GM18502 (cell line): ENCODE results near the gene CYFIP1.
A peak's percentile ranks its signal among the peaks of the same experiment; 100 is the strongest.

Experiments
- ATAC-seq: cut with Tn5 transposase; IDR thresholded peaks from one replicate; pipeline ENCODE4 v1.9.1; 2021; ENCODE audit warnings: mild to moderate bottlenecking; ENCODE audit not compliant: unreplicated experiment, poor library complexity

CYFIP1 gene

DNA sequence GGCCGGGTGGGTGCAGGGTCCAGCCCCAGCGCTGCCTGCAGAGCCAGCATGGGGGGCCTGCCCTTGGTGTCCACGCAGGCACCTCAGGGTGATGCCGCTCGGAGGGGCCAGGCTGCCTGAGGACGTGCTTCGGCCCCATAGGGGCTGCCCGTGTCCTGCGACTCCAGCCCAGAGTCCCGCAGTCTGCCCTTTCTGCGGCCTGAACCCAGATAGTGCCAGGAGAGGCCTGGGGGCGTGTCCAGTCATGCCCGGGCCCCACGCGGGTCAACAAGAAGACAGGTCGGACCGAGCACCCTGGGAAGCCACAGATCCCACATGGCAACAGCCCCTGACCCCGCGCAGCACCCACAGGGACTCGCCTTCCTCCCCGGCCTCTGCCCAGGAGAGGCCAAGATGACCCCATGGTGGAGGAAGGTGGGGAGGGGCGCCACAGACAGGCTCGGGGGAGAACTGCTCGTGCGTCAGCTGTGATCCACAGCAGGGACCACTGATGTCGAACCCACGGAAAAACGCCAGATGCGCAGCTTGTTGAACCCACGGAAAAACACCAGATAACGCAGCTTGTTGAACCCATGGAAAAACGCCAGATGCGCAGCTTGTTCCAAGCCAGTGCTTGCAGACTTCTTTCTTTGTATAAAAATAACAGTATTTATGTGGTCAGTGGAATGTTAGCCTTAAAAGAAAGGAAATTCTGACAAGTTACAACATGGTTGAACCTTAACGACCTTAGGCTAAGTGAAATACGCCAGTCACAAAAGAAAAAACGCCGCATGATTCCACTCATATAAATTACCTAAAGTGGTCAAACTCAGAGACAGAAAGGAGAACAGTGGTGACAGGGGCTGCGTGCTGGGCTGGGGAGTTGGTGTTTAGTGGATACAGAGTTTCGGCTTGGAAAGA, 28.5 kb downstream of the CYFIP1 start:
- no peak for ATAC-seq

DNA sequence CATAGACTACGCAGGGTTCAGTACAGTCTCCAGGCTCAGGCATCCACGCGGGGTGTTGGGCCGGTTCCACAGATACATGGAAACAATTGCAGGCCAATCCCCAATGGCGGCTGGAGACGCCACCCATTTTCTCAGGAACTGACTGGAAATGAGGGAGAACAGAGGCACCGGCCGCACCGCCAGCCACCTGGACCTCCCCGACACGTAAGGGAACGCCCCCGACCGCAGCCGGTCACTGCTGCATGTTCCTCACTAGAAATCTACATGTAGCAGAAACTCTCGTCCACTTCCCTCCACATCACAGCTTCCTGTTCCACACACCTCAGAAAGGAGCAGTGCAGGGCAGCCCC, 29.2 kb downstream of the CYFIP1 start:
- no peak for ATAC-seq

DNA sequence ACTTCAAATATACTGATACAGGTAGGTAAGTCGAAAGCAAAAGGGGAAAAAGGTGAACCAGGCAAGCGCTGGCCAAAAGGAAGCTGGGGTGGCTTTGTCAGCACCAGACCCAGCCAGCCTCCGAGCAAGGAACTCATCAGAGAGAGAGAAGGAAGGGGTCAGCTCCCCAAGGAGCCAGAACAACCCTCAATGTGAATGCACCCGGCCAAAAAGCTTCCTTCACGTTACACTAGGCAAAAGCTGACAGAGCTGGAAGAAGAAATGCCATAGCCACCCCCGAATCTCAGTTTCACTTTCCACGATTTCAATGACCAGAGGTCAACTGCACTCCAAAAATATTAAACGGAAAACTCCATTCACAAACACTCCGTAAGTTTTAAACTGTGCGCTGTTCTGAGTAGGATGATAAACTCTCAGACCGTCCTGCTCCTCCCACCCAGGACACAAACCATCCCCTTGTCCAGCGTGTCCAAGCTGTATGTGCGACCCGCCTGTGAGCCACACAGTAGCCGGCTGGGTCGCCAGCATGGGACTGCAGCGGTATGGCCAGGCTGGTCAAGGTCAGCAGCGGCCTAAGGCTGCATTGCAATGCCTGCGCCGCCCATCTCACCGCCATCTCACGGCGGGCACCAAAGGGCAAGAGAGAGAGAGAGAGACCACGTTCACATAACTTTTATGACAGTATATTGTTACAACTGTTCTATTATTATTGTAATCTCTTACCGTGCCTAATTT, 29.7 kb downstream of the CYFIP1 start:
- ATAC-seq, result no peak

DNA sequence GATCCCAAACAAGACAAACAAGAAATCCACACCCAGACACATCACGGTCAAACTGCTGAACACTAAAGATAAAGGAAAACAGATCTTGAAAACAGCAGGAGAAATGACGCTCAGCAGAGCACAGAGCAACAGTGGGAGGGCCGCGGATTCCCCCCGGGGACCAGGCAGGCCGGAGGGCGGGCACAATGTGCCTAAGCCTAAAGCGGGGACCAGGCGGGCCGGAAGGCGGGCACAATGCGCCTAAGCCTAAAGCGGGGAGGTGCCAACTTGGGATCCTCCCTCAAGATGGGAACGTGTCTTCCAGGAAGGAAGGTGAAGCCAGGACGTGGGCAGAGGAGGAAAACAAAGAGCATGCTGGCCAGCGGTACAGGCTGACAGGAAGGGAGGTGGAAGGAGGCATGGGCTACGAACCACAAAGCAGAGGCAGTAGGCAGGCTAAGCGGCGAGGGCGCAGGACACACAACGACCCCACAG, 31.1 kb downstream of the CYFIP1 start:
- peak; percentile 94 for ATAC-seq

DNA sequence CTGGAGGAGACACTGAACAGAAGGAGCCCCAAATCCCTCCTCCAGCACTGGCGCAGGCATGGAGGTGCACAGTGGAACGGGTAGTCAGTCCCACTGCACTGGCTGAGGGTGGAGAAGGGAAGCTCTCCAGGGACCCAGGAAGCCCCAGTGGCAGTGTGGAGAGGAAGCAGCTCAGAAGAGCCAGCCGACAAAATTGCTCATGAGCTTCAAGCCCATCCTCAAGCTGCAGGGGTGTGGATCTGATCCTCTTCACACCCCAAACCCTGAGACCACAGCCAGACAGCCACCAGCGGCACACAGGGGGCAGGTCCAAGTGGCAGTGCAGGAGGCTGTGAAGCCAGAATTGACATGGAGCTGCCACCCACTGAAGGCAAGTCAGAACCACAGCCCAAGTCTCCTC, 32.1 kb downstream of the CYFIP1 start:
- ATAC-seq, result no peak

DNA sequence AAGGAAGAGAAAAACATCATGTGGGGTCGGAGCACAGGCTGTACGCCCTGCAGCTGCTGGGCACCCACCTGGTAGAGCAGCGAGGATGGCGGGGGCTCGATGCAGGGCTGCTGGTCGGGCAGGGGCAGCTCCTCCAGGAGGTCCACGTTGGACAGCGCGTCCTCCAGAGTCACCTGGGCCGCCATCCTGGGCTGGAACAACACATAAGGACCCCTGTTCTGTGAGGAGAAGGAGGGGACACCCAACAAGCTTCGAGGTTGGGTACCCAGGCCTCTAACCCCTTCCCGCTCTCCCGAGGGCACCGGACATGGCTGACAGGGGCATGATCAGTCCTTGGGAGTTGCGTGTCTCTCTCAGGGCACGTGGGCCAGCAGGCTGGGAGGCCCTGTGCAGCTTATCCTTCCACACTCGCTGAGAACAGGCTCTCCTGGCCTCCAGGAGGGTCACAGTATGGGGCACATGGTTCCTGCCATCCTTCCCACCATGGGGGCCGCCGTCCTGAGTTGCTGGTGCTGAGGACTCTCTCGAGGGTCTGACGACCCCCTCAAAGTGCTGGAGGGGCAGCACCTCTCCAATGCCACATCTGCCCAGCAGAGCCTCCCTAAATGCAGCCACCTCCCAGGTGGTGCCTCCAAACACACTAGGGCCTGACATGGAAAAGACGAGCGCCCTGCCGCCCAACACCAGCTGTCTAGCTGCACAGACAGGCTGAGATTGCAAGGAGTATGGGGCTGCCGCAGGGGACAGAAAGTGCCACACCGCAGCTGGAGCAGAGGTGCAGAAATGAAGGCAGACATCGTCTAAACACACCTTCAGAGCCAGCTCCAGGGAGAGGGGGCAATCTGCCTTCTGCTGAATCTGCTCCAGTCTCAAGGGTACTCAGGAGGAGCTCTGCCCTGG, 32.8 kb downstream of the CYFIP1 start:
- no peak for ATAC-seq

DNA sequence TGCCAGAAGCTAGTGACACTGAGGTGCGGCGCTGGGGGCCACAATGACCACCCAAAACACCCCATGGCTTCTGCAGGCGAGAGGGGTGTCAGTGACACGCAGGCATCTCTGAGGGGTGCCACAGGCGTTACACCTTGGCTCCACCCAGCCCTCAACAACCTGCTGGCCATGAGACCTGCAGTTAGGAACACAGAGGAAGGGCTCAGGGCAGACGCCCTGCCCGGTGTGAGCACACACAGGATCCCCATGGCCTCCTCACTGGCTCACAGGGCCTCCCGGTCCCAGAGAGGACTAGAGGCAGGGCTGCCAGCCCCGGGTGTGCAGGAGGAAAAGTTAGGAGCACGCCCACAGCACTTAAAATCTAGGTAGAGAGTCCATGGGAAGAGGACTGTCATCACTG, 35.1 kb downstream of the CYFIP1 start:
- no peak for ATAC-seq

DNA sequence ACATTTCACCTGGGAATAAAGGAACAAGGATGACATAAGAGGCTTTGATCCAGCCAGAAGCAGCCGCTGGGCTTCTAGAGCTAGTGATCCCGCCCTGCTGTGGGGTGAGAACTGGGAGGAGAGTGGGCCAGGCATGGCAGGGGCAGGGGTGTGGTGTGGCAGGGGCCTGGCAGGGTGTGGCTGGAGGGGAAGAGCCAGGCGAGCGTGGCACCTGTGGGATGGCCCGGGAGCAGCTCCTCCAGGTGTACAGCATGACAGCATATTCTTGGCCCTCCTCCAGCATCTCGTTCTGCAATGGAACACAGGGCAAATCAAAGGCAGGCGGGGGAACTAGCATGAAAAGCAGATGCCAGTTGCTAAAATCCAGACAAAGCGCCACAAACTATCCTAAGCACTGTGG, 35.5 kb downstream of the CYFIP1 start:
- no peak for ATAC-seq

DNA sequence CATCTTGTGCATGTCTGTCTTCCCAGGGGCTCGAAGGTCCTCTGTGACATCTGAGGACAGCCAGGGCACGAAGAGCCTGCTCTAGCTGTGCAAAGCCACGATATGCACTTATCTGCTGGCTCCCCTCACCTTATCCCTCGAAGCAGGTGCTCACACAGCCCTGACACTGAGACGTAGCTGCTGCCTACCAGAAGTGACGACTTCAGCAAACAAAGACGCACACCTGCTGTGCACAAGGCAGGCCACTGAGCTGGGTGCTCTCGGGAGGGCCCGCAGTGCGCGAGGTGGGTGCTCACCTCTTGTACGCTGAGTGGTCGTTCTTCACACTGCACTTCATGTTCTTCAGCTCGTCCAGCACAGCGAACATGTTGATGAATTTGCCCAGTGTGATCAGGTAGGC, 37.3 kb downstream of the CYFIP1 start:
- no peak for ATAC-seq

DNA sequence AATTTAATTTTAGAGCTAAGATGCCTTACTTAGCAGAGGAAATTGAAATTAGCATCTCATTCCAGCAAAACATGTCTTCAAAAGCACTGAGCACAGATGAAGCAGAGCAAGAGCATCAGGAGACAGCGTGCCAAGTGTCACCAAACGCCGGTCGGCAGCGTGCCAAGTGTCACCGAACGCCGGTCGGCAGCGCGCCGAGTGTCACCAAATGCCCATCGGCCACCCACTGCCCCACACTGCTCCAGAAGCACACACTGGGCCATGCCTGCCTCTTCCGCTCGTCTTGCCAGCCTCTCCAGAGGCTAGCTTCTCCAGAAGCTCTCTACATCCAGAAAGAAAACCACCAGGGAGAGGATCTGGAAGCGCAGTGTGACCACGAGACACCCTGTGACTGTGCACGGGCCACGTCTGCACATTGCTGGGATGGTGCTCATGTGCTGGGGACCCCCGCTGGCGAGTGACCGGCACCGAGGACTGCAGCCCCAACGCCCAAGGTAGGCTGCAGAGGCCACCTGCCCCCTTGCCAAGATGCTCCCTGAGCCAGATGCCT, 37.8 kb downstream of the CYFIP1 start:
- no peak for ATAC-seq

DNA sequence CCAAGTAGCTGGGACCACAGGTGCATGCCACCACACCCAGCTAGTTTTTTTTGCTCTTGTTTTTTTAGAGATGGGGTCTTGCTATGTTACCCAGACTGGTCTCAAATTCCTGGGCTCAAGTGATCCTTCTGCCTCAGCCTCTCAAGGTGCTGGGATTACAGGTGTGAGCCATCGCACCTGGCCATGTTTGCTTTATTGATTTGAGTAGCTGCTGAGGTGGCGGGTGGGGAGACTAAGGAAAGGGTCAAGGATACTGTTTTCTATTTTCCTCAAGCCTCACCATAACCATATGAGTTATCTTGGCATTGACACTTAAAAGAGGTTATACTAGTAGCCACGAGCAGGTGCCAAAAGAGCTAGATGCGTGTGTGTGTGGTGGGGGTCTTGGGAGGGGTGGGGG, 39.0 kb downstream of the CYFIP1 start:
- no peak for ATAC-seq

DNA sequence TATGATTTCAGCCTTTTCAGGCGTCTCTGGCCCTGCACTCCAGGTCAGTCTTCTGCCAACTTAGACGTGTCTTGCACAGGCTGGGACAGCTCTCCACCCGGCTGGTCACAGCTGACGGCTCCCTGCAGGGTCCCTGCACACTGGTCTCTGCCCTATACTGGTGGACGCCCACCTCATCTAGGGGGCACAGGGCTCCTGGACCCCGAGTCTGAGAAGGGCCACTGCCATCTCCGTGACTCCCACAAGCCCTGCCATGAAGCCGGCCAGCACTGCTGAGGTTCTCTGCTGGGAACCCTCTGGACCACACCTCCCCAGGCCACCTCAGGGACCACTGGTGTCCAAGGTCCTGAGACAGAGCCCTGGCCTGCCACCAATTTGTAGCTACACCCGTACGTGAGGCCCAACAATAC, 40.5 kb downstream of the CYFIP1 start:
- ATAC-seq, result no peak

DNA sequence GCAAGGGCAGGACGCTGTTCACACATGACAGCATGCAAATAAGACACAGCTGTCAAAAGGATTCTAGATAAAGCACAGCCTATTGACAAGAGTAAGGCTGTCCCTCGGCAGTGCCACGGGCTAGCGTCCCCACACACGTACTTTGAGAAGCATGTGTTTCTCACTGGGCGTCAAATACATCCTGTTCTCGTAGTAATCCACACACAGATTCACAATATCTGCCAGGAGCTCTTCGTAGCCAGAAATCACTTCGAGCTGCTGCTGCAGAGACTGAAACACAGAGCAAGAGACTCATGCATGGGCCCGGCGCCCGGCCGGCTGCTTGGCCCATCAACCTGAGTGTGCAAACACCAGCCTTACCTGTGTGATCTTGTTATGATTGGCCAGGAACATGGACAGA, 41.1 kb downstream of the CYFIP1 start:
- no peak for ATAC-seq

DNA sequence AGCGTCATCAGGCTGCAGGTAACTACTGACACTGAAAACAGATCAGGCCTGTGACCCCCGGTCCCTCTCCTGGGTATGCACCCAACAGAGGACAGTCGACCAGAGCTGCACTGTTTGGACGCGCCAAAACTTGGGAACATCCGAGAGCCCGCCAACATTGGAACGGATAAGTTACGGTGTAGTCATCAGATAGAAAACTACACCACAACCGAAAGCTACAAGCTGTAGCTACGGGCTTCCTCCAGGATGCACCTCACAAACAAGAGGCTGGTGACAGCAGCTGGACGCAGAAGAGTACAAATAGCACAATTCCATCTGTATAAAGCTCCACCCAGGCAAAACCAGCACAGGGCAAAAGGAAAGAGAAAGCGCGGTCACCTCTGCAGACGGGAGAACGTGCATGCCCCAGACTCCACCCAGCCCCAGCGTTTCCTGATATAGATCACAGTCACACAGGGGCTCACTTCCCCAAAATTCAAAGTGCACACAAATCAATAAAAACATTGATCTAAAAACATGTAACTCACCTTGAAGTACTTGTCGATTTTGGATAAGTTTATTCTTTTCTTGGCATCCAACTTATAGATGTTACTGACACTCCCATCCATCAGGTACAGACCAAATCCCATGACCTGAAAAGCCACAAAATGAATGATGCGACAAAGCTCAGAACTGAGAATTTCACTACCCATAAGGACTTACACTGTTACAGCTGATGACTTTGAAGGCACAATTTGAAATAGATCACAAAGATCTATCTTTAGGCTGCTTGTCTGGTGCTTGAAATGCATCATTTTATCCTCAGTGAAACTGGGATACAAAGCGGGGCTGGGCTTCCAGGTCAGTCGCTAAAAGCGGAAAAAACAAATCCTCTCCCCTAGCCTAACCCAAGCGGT, 43.3 kb downstream of the CYFIP1 start:
- ATAC-seq, result peak; percentile 99

DNA sequence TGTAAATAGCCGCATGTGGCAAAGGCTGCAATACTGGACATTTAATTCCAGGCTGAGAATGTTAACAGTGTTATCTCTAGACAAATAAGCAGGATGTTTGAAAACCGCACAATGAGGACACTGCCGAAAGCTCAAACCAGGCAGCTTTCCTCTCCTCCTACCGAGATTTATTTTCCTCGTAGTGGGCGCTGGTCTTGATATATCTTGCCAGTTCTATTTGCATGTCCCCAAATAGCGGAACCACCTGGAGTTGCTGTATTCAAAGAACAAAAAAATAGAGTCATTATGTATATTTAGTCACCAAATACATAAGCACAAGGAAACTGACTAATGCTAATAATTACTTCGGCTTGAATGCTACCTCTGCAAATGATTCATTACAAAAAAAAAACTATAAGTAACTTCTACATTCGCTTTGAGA, 46.5 kb downstream of the CYFIP1 start:
- no peak for ATAC-seq

DNA sequence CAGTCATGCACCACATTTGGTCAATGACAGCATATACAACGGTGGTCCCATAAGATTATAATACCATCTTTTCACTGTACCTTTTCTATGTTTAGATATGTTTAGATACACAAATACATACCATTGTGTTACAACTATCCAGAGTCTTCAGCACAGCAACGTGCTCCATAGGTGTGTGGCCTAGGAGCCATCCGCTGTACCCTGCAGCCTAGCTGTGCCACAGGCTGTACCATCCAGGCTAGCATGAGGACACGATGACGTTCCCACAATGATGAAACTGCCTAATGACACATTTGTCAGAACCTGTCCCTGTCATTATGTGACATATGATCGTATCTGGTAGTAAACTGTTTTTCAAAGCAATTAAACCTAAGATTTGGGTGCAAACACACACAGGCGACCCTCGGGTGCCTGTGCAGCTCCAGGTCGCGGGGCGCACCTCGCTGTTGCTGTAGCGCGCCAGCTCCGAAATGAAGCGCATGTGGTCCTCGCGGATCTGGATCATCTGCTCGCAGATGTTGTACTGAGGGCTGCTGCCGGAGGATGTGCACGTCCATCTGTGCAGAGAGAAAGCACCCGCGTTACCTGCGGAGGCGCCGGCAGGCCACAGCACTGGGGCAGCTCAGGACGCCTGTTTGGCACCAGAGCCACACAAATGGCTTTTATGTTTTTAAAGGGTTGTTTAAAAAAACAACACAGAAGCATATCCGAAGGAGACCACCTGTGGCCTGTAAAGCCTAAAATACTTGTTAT, 48.2 kb downstream of the CYFIP1 start:
- no peak for ATAC-seq

DNA sequence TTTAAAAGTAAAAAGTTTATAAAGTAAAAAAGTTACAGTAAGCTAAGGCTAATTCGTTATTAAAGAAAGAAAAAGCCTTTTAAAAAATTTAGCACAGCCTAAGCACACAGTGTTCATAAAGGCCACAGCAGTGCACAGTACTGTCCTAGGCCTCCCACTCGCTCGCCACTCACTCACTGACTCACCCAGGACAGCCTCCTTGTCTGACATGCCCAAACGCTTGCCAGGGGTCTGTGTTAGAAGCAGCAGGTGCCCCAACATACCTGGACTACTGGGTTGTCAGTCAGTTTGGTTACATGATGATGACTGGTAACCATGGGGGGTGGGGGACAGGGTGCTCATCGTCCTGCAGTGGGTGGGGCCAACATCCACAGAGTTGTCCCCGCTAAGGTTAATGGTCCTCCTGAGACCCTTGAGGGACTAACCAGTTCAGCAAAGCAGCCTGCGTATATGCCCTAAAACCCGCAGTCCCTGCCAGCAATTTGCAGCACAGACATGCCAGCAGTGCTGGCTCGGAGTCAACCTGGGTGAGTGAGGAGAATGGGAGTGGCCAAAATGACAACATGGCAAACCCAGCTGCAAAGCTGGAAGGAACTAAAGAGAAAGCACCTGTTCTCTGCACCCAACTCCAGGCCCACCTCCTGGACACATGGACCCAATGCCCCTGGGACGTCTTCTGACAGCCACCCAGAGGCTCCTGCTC, 49.2 kb downstream of the CYFIP1 start:
- ATAC-seq, result no peak

DNA sequence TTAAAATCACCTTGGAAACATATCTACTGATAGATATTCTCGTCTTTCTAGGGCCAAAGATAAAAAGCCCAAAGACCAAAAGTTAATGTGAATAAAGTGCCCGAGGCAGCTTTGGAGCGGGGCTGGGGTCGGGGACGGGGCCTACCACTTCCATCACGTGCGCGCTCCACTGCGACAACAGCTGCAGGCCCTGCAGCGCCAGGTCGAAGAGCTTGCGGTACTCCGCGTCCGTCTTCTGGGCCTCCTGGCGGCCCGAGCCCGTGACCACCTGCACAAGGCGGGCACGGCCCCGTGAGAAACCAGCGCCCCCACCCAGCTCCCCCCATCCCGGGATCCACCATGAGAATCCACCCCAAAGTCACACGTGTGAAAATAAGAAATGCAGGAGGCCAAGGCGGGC, 52.4 kb downstream of the CYFIP1 start:
- ATAC-seq, result no peak
